GM13976 (cell line): ENCODE data around the gene TGM3.
"Not testable (repeated sequence)": the region's sequence is repeated elsewhere in the genome, so short reads cannot be mapped to it uniquely, and the experiment has no call there.

Experiments
- DNase-seq: peaks from one replicate; pipeline ENCODE4 v3.0.0; 2012; ENCODE audit warnings: low spot score
- CTCF ChIP-seq: IDR thresholded peaks from 2 replicates; pipeline ENCODE4 v1.5.1; 2012; ENCODE audit warnings: borderline replicate concordance, mild to moderate bottlenecking; ENCODE audit not compliant: insufficient read depth; ENCODE audit errors: extremely low read depth, missing control alignments, control extremely low read depth
- in situ Hi-C: fragments of 300-500 bp; cut with MboI; formaldehyde crosslinking; loops from one replicate; pipeline ENCODE4 v1.12.0; 2022; ENCODE audit warnings: low sequenced_read_pairs, mixed read lengths, inconsistent platforms; ENCODE audit not compliant: unreplicated experiment

Gene TGM3

DNA sequence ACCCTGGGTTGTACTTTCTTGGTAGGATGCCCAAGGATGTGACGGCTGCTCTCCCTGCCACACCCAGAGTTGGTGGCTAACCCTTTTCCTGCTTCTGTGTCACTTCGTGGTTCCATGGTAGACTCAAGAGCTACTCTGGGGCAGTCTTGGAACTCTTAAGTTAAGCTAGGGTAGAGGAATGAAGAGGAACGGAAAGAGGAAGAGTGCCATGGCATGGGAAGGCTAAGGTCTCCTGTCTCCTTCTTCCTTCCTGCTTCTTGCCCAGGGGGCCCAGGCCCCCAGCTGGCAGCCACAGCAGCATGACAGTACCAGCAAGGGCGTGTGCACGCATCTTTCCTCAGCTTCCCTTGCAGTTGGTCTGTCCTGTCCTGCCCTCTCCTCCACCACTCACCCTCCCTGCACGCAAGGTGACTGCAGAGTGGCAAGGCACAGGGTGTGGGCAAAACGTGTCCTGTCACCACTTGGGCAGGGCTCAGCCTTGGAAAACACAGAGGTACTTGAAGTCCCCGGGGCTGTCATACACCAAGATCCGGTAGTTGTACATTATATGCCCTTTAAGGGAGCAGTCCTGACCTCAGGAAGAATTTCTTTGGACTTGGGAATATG lies 39.8 kb upstream of the TGM3 start:
- no peak for TF ChIP-seq CTCF
- in situ Hi-C loops: no loop called here
- no peak for DNase-seq

DNA sequence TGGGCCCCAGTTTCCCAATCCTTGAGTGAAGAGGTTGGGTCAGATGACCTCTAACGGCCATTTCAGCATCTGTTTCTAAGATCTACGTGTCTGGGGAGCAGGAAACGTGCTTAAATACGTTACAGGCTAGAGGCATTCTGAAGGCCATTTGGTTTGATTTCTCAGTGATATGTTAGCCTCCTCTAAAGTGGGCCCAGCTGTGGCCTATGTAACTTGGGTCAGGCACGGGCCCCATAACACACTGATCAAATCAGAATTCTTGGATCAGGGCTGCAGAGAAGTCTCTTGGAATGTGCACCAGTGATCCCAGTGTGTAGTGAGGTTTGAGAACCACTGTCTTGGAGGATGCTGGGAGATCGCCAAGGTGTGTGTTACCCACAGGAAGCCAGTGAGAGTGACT lies 36.1 kb upstream of the TGM3 start:
- in situ Hi-C loops: no loop called here
- no peak for TF ChIP-seq CTCF
- no peak for DNase-seq

DNA sequence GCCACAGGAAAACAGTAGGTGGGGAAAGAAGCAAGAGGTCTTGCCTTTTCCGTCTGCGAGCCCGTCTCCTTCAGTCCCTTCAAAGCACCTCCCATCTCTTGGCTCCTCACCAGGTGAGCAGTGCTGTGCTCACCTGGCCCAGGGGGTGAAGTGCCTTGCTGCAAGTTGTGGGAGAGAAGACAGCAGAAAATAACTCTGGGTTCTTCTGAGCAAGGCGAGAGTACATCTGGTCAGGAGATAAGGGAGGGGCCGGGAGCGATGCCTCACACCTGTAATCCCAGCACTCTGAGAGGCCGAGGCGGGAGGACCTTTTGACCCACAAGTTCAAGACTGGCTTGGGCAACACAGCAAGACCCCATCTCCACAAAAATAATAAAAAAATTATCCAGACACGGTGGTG lies 35.6 kb upstream of the TGM3 start:
- DNase-seq: no peak
- in situ Hi-C loops: no loop called here
- TF ChIP-seq CTCF: no peak

DNA sequence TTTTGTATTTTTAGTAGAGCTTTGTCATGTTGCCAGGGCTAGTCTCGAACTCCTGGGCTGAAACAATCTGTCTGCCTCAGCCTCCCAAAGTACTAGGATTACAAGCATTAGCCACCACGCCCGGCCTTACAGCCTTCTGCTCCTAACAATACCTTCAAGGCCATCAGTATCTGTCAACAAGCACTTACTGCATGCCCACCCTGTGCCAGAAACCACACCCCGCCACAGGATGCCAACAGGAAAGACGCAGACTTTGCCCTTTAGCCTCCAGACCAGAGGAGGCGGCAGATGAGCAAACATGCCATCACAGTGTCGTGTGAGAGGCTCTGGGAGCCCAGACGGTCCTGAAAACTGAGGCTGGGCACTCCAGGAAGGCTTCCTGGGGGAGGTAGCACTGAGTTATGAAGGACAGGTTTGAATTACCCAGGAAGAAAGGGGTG lies 34.7 kb upstream of the TGM3 start:
- no peak for DNase-seq
- in situ Hi-C loops: no loop called here
- no peak for TF ChIP-seq CTCF

GRCh38 chr20:2261629-2262028 lies 34.2 kb upstream of the TGM3 start:
- no peak for DNase-seq
- TF ChIP-seq CTCF: no peak
- in situ Hi-C loops: no loop called here

GRCh38 chr20:2264118-2264517 lies 31.7 kb upstream of the TGM3 start:
- in situ Hi-C loops: no loop called here
- no peak for TF ChIP-seq CTCF
- no peak for DNase-seq

DNA sequence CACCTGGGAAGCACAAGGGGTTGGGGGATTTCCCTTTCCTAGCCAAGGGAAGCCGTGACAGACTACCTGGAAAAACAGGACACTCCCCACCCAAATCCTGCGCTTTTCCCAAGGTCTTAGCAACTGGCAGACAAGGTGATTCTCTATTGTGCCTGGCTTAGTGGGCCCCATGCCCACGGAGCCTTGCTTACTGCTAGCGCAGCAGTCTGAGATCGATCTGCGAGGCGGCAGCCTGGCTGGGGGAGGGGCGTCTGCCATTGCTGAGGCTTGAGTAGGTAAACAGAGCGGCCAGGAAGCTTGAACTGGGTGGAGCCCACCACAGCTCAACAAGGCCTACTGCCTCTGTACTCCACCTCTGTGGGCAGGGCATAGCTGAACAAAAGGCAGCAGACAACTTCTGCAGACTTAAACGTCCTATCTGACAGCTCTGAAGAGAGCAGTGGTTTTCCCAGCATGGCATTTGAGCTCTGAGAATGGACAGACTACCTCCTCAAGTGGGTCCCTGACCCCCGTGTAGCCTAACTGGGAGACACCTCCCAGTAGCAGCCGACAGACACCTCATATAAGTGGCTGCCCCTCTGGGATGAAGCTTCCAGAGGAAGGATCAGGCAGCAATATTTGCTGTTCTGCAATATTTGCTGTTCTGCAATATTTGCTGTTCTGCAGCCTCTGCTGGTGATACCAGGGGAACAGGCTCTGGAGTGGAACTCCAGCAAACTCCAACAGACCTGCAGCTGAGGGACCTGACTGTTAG lies 31.0 kb upstream of the TGM3 start:
- DNase-seq, in situ Hi-C loops: not testable (repeated sequence)
